CMK (cell line): ENCODE data around the gene ADAMTS19.
"Not testable (repeated sequence)": the region's sequence is repeated elsewhere in the genome, so short reads cannot be mapped to it uniquely, and the experiment has no call there.

Source experiments
- DNase-seq: peaks from one replicate; pipeline ENCODE4 v3.0.0-alpha.2; 2010; ENCODE audit warnings: low read depth

The ADAMTS19 gene

GRCh38 chr5:129601576-129601975 is 141.5 kb downstream of the ADAMTS19 start:
- DNase-seq, result no peak

- no peak for DNase-seq
These were observed 148.3 kb downstream of the ADAMTS19 start for GRCh38 chr5:129608350-129608749.

- DNase-seq, result no peak
These were observed 149.6 kb downstream of the ADAMTS19 start for GRCh38 chr5:129609710-129610109.

GRCh38 chr5:129616517-129616916 is 156.4 kb downstream of the ADAMTS19 start:
- DNase-seq, result no peak

GRCh38 chr5:129617206-129617605 is 157.1 kb downstream of the ADAMTS19 start:
- no peak for DNase-seq

GRCh38 chr5:129619782-129620181 is 159.7 kb downstream of the ADAMTS19 start:
- DNase-seq, result no peak

GRCh38 chr5:129622531-129622930 is 162.4 kb downstream of the ADAMTS19 start:
- no peak for DNase-seq

GRCh38 chr5:129629575-129629974 is 169.5 kb downstream of the ADAMTS19 start:
- DNase-seq, result no peak

GRCh38 chr5:129630101-129630500 is 170.0 kb downstream of the ADAMTS19 start:
- no peak for DNase-seq

GRCh38 chr5:129631961-129632360 is 171.9 kb downstream of the ADAMTS19 start:
- no peak for DNase-seq

- not testable (repeated sequence) for DNase-seq
These were observed 177.4 kb downstream of the ADAMTS19 start for GRCh38 chr5:129637501-129637900.

- no peak for DNase-seq
These were observed 179.2 kb downstream of the ADAMTS19 start for GRCh38 chr5:129639331-129639730.

- no peak for DNase-seq
These were observed 192.4 kb downstream of the ADAMTS19 start for GRCh38 chr5:129652349-129653056.

GRCh38 chr5:129653057-129653375 is 192.9 kb downstream of the ADAMTS19 start:
- no peak for DNase-seq

GRCh38 chr5:129653442-129653841 is 193.3 kb downstream of the ADAMTS19 start:
- no peak for DNase-seq

- no peak for DNase-seq
These were observed 196.9 kb downstream of the ADAMTS19 start for GRCh38 chr5:129656952-129657351.

- no peak for DNase-seq
These were observed 198.7 kb downstream of the ADAMTS19 start for GRCh38 chr5:129658801-129659200.

GRCh38 chr5:129661366-129662035 is 201.4 kb downstream of the ADAMTS19 start:
- no peak for DNase-seq

- DNase-seq, result no peak
These were observed 204.3 kb downstream of the ADAMTS19 start for GRCh38 chr5:129664336-129664937.

- DNase-seq, result no peak
These were observed 210.9 kb downstream of the ADAMTS19 start for GRCh38 chr5:129670957-129671500.

- DNase-seq, result no peak
These were observed 211.9 kb downstream of the ADAMTS19 start for GRCh38 chr5:129672006-129672405.

GRCh38 chr5:129679671-129680070 is 219.6 kb downstream of the ADAMTS19 start:
- DNase-seq, result no peak

GRCh38 chr5:129687941-129688340 is 227.8 kb downstream of the ADAMTS19 start:
- DNase-seq, result no peak
